Adrenal gland (tissue), 12 donors: ENCODE results near the gene SVEP1. TPM values are rescaled to one million over a fixed set of nuclear protein-coding genes. Genes with fewer than 3 reads are reported as not detected.

Experiments used
- DNase-seq, 7 donors: peaks; one replicate each; pipeline ENCODE4 v3.0.0-alpha.2; 2019 to 2020
- H3K27ac ChIP-seq, 5 donors: fragments of 200-600 bp; sonication (generic) in 4 of 5; 1 replicate in 3 of 5; 2 replicates in 2 of 5; pipeline versions ENCODE4 v1.5.1 to v1.8.0; 2016 to 2020; ENCODE audit warnings: mild to moderate bottlenecking in 1 of 5
- H3K27me3 ChIP-seq: fragments of 200-600 bp; 2 replicates; pipeline ENCODE4 v1.8.0; 2021
- H3K36me3 ChIP-seq, 2 donors: fragments of 200-600 bp; replicated peaks in 1 of 2; 1 replicate in 1 of 2; 2 replicates in 1 of 2; pipeline versions ENCODE4 v1.5.1 to v1.8.0; 2018 to 2022
- H3K4me1 ChIP-seq, 2 donors: fragments of 200-600 bp; replicated peaks in 1 of 2; 1 replicate in 1 of 2; 2 replicates in 1 of 2; pipeline versions ENCODE4 v1.5.1 to v1.8.0; 2018 to 2021
- H3K4me3 ChIP-seq, 4 donors: fragments of 200-600 bp; sonication (generic) in 3 of 4; one replicate each; pipeline ENCODE4 v1.5.1; 2016 to 2018
- H3K9me3 ChIP-seq, 3 donors: fragments of 200-600 bp; sonication (generic) in 1 of 3; replicated peaks in 1 of 3; 1 replicate in 2 of 3; 2 replicates in 1 of 3; pipeline versions ENCODE4 v1.5.1 to v1.8.0; 2016 to 2021
- CTCF ChIP-seq, 6 experiments: fragments of 450-650 bp in 4 of 6; fragments of 200-600 bp in 2 of 6; sonication (generic) in 1 of 6; IDR thresholded peaks; 1 replicate in 5 of 6; 2 replicates in 1 of 6; pipeline versions ENCODE4 v1.5.1 to v1.8.0; 2016 to 2021; ENCODE audit warnings: antibody characterized with exemption in 6 of 6, mild to moderate bottlenecking in 2 of 6, moderate library complexity in 1 of 6
- POLR2A ChIP-seq, 2 donors: fragments of 450-650 bp; IDR thresholded peaks; one replicate each; pipeline ENCODE4 v1.6.1; 2017; ENCODE audit warnings: antibody characterized with exemption in 2 of 2, mild to moderate bottlenecking in 2 of 2, moderate library complexity in 1 of 2
- WGBS, 4 donors: extraction: QIAGEN DNeasy Blood & Tissue Kit in 2 of 4; methylation state at CpG; one replicate each; pipeline versions ENCODE4 v1.1.5 to v1.1.7; 2013 to 2017; 5-methylcytosine and 5-hydroxymethylcytosine counted together
- intact Hi-C, 2 donors: fragments of 100-400 bp; cut with DNase I; formaldehyde crosslinking; loops; one replicate each; pipeline versions ENCODE4 v1.14.1 to v1.15.0; 2022 to 2023
- polyA plus RNA-seq, 3 donors: library from polyadenylated mRNA; stranded (reverse); fragments of 200-250 nt in 2 of 3; fragments of 350-450 nt in 1 of 3; fragmentation: Illumina TruSeq in 1 of 3; extraction: RNeasy Lipid Tissue Mini Kit (QIAGEN cat#74804) in 1 of 3; gene quantifications; one replicate each; pipeline ENCODE4 v1.2.3, GENCODE V29; 2013 to 2014
- total RNA-seq, 9 donors: library from RNA; depleted of rRNA in 4 of 9; stranded (reverse); fragments of >200 nt in 4 of 9; fragments of 120-200 nt in 1 of 9; fragmentation: NEBNext Ultra II Directional in 1 of 9; extraction: Animal tissue kit (Norgen Biotek cat#: 25700) in 1 of 9; gene quantifications; one replicate each; pipeline versions ENCODE4 v1.1.0 to v1.2.4, GENCODE V29; 2013 to 2023
- donor health status: healthy with polysubstance abuse.
- donor health status: Bipolar disorder and iron deficiency.
- donor health status: DM: yes; HTN: yes; CAD: no.
- donor health status: DM: no; HTN: no; CAD: no.
- donor health status: DM: no; HTN: no; CAD: no.
- donor health status: DM: yes; HTN: yes; CAD: no.

SVEP1 gene
- total and polyA plus RNA-seq, 12 donors, result 2.2 to 45.3 (median 23.0) TPM

- Histone ChIP-seq H3K27ac (no peak overlapping the region), H3K27me3 (no peaks in the 10 kb centered on the region), H3K4me3 (no peak overlapping the region), H3K9me3 (no peaks in the 10 kb centered on the region), H3K36me3 (no peaks in the 10 kb centered on the region), H3K4me1 (no peaks in the 10 kb centered on the region)
- DNase-seq, result peak in 1 of 7 donors; percentile 18
- intact Hi-C loops, result no loop called here
- 55 to 79% (median 69%) methylated on average over 3 of the region's 3 CpGs for WGBS, 4 donors
- TF ChIP-seq POLR2A (IDR thresholded peaks at IDR 0.05) (no peak), CTCF (IDR thresholded peaks at IDR 0.05) (no peak)
Observed at GRCh38 chr9:110432253-110432652, 147.3 kb downstream of the SVEP1 start.

- no peaks in the 10 kb centered on the region for H3K27me3 ChIP-seq
- no peaks in the 10 kb centered on the region for H3K4me1 ChIP-seq
- TF ChIP-seq CTCF (IDR thresholded peaks at IDR 0.05), result no peak
- TF ChIP-seq POLR2A (IDR thresholded peaks at IDR 0.05), result no peak
- no peak for DNase-seq
- H3K36me3 ChIP-seq, result no peaks in the 10 kb centered on the region
- no peaks in the 10 kb centered on the region for H3K9me3 ChIP-seq
- no peak overlapping the region for H3K27ac ChIP-seq
- intact Hi-C loops, result loop anchor here in 1 of 2 donors (5.0 kb wide), 1 partner anchor 193 kb away; no protein-coding TSS in a partner anchor
- 77 to 94% (median 91%) methylated on average over 1 of the region's 1 CpG for WGBS, 4 donors
- no peak overlapping the region for H3K4me3 ChIP-seq
Observed at GRCh38 chr9:110429453-110429852, 150.1 kb downstream of the SVEP1 start.

- DNase-seq, result peak; percentile 22 to 76 (median 58)
- Histone ChIP-seq H3K4me1 (no peaks in the 10 kb centered on the region), H3K4me3 (no peak overlapping the region), H3K27ac (no peak overlapping the region), H3K9me3 (no peaks in the 10 kb centered on the region), H3K27me3 (no peaks in the 10 kb centered on the region), H3K36me3 (no peaks in the 10 kb centered on the region)
- WGBS, 4 donors, result 26 to 35% (median 31%) methylated on average over 7 of the region's 7 CpGs
- intact Hi-C loops, result loop anchor here in 1 of 2 donors (5.0 kb wide), 1 partner anchor 195 kb away; no protein-coding TSS in a partner anchor
- TF ChIP-seq POLR2A (IDR thresholded peaks at IDR 0.05) (no peak), CTCF (IDR thresholded peaks at IDR 0.05) (peak; percentile 42 to 58 (median 55))
Observed at GRCh38 chr9:110427497-110428104, 151.9 kb downstream of the SVEP1 start.

GRCh38 chr9:110426052-110426709, 153.4 kb downstream of the SVEP1 start:
- intact Hi-C loops, result loop anchor here in 1 of 2 donors (5.0 kb wide), 1 partner anchor 196 kb away; no protein-coding TSS in a partner anchor
- TF ChIP-seq POLR2A (IDR thresholded peaks at IDR 0.05) (no peak), CTCF (IDR thresholded peaks at IDR 0.05) (peak in 4 of 6 experiments; percentile 10 to 45 (median 16))
- Histone ChIP-seq H3K27me3 (no peaks in the 10 kb centered on the region), H3K4me3 (no peak overlapping the region), H3K36me3 (no peaks in the 10 kb centered on the region), H3K4me1 (no peaks in the 10 kb centered on the region), H3K27ac (no peak overlapping the region), H3K9me3 (no peaks in the 10 kb centered on the region)
- 73 to 79% (median 75%) methylated on average over 2 of the region's 2 CpGs for WGBS, 4 donors
- no peak for DNase-seq
